ENCODE data around the gene FAM193A.
"Not testable (repeated sequence)": the region's sequence is repeated elsewhere in the genome, so short reads cannot be mapped to it uniquely, and the experiment has no call there.

The FAM193A gene

DNA sequence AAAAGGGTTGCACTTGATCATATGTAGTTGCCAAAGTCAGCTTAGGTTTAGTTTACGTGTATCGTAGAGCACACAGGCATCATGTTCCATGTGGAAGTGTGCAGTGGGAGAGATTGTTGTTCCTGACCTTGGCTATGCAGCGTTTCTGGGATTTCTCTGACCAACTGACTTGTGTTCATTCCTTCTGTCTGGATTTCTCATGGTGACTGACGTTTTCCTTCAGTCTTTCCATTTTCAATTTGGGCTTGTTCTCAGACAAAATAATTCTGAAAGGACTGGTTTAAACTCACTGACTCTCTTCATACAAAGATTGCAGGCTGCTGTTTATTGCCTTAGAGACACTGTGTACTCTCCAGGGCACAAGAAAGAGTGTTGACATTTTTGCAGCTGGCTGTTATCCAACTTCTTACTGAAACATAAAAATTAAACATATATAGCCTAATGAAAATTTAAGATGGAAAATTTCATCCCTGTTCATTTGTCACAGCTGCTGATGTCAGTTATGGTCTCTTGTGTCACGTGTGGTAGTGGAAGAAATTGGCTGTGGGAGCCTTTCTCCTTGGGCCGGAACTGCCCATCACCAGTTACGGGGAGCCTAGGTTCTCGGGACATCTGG, 124.3 kb downstream of the FAM193A start:
- no peak for DNase-seq

DNA sequence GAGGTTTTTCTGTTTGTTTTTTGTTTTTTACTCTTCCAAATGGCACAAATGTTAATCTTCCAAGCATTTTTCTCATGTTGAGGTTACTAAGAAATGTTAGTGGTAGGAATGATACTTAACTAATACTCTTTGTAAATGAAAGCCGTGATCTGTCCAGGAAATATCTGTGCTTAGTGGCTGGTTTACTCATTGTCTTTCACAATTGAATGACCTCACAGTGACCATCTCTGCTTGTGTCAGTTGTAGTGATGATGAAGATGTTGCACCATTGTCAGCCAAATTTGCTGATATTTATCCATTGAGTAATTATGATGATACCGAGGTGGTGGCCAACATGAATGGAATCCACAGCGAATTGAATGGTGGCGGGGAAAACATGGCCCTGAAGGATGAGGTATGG, 126.2 kb downstream of the FAM193A start:
- no peak for DNase-seq

DNA sequence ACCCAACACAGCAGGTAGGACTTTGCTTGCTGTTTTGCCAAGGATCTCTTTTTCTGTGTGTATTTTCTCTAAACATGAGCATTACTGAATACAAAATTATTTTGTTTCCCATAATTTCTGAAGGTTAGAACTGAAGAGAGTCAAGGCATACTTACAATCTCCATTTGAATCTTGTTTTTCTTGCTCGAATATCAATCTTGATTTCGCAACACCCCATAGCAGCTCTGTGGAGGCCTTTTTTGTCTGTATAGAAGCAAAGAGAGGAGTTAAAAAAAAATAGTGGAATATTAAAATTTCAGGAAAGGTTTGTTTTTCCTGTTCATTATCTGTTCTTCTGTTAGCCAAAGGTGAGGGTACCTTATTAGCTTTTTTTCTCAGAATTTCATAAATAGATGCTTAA, 126.8 kb downstream of the FAM193A start:
- DNase-seq = no peak

DNA sequence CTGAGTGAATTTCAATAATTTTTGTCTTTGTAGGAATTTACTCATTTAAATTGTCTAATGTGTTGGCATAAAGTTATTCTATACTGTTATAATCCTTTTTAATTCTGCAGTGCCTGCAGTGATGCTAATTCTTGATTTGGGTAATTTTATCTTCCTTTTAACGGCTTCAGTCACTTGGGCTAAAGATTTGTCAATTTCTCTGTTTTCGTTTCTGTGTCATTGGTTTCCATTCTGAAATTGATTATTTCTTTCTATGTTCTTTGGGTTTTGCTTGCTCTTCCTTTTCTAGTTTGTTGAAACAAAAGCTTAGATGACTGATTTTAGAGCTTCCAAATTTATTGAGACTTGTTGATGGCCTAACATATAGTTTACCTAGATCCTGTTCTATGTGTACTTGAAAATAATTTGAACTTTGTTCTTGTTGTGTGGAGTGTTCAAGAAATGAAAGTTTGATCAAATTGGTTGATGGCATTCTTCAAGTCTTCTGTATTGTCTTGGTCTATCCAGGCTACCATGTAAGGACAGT, 130.3 kb downstream of the FAM193A start:
- no peak for DNase-seq

DNA sequence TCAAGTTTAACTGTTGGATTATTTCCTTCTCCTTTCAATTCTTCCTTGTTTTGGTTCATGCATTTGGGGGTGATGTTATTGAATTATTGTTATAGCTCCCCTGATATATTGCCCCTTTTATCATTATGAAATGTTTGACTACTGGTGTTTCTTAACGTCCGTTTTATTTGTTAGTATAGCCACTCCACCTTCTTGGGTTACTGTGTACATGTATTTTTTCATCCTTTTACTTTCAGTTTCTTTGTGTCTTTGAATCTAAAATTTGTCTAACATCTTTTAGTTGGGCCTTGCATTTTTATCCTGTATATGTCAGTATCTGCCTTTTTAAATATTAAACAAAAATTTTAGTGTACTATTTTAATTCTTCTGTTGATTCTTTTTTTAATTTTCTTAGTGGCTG, 131.0 kb downstream of the FAM193A start:
- no peak for DNase-seq

DNA sequence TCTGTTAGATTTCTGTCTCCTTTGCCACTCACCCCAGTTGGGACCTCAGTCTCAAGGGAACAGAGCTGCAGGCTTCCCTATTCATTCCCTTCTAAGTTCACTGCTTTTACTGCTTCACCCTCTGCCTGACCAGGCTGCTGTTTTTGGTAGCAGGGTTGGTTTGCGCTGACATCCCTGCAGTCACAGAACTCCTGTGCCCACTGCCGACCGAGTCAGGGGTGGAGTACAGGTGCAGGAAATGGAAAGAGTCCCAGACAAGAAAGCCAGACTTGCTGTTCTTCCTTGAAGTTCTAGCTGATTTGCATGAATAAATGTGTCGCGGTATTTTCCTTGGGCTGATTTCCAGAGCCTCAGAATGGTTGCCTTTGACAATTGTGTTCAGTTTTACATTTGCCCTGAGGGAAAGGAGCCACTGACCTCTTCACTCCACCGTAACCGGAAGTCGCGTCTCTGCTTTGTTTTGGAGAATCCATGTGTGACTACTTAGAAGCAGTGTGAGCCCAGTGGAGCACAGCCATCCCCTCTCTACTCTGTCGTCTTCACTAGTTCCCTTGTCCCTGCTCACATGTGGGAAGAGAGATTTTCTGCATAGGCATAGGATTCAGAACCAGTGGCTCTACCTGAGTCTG, 134.9 kb downstream of the FAM193A start:
- DNase-seq = no peak

DNA sequence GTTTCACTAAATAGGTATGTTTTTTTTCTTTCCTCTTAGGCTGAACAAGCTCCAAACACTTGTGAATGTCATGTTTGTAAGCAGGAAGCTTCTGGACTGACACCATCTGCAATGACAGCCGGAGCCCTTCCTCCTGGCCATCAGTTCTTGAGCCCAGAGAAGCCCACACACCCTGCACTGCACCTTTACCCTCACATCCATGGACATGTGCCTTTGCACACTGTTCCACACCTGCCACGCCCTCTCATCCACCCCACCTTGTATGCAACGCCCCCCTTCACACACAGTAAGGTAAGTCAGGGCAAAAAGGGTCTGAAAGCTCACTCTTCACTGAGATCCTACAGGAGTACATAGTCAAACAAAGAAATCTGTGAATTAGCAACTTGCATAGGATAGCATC, 135.6 kb downstream of the FAM193A start:
- no peak for DNase-seq

DNA sequence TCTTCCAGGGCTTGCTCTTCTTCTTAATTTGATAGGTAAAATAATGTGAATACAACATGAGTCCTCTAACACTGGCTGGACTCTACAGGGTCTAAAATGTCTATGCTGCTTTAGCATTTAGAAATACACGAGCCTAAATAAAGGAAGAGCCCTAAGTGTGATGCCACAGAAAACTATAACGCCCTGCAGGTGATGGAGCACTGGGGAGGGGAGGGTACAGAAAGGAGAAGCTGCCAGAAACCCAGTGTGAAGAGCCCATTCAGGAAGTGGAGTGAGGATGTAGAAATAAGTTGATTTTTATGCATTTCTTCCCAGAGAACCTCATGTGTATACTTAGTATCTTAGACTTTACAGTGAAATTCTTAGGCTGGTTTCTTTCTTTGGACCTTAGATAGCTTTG, 136.3 kb downstream of the FAM193A start:
- DNase-seq = no peak

DNA sequence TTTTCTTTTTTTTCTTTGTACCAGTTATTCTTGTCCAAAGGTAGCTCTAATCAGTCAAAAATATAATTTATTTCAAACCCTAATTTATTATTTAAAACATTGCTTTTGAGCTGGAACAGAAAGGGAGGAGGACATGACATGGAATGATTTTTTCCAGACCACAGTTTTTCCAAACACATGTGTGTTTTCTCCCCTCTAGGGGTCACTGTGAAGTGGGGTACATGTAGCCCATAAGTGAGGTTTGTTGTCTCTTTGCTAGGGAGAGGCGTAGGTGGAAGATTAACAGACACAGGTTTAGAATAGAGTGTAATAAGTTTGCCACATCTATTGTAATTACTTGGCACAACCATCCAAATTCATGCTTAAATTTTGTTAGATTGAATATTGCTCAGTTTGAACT, 136.7 kb downstream of the FAM193A start:
- DNase-seq = peak; percentile 3

DNA sequence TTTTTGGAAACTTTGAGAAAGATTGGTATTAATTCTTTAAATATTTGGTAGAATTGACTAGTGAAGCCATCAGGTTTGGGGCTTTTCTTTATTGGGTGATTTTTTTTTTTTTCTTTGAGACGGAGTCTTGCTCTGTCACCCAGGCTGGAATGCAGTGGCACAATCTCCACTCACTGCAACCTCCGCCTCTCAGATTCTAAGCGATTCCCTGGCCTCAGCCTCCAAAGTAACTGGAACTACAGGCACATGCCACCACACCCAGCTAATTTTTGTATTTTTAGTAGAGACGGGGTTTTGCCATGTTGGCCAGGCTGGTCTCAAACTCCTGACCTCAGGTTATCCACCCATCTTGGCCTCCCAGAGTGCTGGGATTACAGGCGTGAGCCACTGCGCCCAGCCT, 143.3 kb downstream of the FAM193A start:
- DNase-seq = not testable (repeated sequence)

DNA sequence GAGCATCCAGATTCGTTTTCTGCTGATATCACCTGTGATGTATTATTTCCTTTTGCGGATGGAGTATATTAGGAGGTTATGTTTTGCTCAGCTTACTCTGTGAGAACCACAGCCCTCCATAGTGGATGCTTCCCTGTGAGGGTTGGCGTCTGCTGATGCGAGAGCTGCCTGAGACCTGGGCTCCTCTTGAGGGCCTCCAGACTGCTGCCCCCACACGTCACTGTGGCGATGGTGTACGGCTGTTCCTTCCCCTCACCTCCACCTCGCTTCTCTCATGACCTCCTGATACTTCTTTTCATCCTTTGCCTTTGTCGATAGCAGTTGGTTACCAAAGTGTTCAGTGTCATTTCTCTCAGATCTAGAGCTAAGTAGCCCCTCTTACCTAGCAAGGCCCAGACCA, 148.0 kb downstream of the FAM193A start:
- DNase-seq = no peak

DNA sequence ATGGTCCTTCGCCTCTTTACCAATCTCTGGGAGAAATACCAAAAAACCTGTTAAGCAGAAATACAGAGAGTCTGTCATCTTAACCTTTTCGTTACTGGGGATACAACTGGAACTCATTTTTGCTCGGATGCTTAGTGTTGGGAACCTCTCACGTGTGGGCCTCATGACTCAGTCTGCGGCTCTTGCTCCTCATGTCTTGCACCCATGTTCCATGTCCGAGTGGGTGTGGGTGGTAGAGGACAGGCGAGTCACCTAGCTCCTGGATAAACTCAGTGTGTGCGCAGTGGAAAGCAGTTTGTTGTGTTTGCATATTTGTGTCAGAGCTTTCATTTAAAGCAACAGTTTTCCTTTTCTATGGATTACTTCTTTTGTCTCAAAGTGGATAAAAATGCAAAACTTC, 149.1 kb downstream of the FAM193A start:
- DNase-seq = no peak

DNA sequence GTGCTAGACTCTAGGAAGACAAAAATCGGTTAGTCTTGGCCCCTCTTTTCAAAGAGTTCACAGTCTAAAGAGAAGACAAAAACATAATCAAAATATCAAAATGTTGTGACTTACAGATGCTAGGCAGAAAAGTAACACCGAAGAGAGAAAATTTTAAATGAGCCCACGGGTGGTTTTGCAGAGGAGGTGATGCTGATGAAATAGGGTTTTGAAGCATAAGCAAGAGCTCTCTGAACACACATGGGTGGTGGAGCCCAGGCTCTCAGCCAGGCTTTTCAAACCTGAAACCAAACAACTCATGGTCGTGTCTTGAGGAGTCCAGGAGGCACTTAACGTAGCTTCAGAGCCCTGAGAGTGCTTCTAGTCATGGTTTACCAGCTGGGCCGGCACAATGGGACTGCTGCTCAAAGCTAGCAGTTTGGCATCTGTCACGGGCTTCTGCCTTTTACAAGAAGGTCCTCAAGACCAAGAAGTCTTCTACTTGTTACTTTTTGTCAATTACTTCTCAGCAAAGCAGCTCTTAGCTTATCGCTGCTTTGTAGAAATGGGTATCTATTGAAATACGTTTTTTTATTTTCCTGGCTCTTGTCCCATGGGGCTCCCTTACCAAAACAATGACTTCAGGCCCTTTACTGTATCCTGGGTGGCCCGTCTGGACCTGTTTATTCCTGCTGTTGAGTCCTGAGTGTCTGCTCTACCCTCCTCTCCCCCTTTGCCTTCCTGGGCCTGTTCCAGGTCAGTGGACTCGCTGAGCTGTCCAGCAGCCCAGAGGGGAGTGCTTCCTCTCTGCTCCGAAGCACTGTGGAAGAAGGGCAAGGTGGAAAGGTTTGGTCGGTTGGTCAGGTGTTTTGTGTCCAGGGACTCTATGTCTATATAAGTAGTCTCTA, 150.2 kb downstream of the FAM193A start:
- DNase-seq = no peak

DNA sequence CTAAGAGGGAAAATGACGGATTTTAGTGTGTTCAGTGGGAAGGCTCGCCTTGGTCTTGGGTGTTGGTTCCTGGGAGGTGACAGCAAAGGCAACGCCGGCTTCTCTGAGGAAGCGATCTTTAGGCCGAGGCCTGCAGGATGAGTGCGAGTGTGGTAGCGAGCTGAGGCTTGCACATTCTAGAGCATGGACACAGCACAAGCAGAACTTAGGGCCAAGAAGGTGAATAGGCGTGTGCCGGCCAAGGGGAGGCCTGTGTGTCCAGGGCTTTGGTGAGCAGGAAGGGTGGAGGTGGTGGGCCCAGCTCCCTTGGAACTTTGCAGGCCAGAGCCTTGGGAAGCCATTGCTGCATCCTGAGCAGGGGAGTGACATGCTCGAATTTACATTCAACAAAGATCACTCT, 151.8 kb downstream of the FAM193A start:
- no peak for DNase-seq

DNA sequence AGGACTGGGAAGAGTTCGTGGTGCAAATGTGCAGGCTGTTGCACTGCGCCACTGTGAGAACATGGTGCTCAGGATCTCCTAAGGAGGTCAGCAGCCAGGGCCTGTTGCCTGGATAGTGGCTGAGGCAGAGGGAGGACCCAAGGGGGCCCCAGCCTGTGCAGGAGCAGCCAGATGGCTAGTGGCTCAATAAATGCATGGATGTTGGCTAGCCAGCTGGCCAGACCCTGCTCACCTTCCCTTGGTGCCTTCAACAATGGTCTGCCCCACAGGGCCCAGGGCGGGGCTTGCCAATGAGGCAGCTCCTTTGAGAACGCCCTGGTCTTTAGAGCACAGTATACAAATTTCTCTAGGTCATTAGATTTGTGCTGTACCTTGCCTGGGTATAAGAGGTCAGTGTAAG, 152.2 kb downstream of the FAM193A start:
- no peak for DNase-seq

DNA sequence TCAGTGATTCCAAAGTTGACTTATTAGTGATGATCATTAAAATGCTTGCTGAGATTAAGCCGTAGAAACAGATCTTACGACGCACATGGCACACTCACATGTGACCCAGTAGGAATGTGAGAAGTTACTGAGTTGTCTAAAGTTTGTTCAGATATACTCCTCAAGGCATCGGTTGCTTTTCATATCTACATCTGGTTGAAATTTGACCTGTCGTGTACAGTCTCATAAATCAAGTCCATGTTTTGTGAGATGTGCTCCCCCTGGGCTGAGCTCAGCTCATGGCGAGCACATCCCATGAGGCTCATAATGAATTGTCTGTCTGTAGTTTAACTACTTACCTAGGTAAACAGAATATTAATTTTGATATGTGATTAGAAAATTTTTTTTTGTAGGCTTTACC, 152.7 kb downstream of the FAM193A start:
- DNase-seq = no peak

DNA sequence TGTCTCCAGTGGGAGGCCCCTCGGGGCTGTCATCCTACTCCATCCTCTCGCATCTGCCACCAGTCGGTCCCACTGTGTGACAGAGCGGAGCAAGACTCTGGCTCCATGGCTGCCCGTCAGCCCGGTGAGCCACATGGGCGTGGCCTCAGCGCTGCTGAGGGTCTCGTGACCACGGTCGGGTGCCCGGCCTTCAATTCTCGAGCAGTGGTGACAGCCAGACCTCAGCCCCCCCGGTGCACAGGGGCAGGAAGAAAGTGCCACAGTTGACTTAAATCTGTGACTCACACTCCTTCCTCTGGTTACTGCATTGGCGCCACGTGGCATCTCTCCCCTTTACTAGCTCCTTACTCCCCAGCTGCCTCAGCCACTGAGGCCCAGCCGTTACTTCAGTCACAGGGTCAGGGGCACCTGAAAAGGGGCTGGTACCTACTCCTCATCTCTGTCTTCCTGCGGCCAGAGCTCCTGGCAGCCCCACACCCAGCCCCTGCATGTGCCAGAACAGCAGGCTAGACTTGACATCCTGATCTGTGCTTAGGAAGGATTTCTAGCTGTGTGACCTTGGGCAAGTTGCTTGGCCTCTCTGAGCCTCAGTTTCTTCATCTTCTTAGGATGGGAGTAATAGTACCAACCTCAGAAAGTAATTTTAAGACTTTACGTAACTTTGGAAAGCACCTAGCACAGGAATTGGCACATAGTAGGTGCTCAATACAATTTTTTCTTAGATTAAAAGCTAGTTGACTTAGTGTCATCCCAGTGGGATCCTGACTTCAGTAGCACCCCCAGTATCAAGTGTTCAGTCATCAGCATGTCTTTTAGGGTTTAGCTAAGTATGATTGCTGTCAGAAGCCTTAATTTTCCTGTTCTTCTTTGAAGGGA, 153.6 kb downstream of the FAM193A start:
- DNase-seq = no peak

DNA sequence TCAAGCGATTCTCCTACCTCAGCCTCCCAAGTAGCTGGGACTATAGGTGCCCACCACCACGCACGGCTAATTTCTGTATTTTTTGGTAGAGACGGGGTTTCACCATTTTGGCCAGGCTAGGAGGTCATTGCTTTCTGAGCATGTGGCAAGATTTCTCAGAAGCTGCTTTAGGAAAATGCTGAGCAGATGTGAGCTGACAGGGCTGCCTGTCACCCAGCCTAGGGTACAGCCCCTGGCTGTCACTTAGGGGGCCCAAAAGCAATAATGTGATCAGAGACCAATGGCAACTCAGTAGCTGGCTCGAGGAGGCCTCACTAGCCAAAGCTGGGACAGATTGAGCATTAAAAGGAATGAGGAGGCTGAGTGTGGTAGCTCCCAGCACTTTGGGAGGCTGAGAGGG, 154.9 kb downstream of the FAM193A start:
- DNase-seq = no peak

DNA sequence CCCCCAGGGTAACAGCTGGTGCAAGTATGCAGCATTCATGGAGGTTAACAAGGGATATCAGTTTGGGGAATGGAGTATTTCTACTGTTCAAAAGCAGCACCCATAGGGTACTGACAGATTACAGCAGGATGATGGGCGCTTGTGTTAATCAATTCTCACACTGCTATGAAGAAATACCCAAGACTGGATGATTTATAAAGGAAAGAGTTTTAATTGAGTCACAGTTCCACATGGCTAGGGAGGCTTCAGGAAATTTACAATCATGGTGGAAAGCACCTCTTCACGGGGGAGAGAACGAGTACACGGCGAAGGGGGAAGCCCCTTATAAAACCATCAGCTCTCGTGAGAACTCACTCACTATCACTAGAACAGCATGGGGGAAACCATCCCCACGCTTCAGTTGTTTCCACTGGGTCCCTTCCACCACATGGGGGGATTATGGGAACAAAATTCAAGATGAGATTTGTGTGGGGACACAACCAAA, 155.5 kb downstream of the FAM193A start:
- no peak for DNase-seq

DNA sequence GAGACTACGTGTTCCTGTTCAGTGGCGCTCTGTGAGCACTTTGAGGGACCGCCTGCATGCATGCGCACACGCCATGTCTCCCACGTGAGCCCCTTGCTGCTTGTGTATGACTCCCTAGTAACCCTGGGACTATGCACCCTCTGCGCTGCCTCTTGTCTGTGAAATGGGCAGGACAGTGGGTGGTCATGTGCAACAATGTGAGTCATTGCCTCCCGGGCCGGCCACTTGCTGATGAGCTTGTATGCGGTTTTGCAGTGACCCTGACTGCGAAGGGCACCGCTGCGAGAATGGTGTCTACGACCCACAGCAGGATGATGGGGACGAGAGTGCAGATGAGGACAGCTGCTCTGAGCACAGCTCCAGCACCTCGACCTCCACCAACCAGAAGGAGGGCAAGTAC, 158.2 kb downstream of the FAM193A start:
- DNase-seq = no peak

DNA sequence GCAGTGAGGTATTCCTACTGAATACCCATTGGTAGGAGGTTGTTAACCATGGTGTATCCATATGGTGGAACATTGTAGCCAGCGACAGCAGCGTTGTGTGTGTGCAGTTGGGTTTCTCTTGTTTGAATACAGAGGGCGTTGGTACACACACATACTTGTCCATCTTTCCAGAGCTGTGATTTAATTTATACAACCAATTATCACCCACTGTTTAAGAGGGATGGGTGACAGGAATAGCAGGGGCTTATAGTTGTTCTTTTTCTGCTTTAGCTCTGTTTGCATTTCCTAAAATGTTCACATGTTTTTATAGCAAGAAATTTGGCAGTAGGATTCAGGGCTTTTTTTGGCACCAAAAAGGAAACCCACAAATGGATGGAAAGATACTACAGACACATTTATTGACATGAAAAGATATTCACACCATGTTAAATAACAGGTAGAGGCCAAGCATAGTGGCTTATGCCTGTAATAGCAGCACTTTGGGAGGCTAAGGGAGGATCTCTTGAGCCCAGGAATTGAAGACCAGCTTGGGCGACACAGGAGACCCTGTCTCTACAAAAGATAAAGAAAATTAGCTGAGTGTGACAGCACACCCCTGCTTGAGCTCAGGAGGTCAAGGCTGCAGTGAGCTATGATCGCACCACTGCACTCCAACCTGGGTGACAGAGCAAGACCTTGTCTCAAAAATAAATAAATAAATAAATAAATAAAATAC, 159.1 kb downstream of the FAM193A start:
- DNase-seq = no peak

DNA sequence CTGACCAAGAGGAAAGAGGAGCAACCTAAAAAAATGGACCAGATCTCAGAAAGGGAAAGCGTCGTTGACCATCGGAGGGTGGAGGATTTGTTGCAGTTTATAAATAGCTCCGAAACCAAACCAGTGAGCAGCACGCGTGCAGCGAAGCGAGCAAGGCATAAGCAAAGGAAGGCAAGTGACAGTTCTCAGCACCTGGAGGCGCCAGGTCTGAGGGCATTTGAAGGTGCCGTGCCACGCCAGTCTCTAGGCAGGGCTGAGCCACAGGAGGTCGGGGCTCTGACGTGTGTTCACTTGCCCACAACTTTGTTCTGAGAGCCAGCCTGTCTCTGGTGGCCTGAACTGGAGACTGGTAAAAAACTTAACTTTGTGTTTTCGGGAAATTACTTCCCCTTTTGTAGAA, 160.0 kb downstream of the FAM193A start:
- no peak for DNase-seq
